Calu3 (cell line): Measurements from ENCODE around the gene RAPGEF5. TPM values are rescaled to one million over a fixed set of nuclear protein-coding genes. Genes with fewer than 3 reads are reported as not detected.

ENCODE experiments used
- BruUV-seq: library from RNA; stranded (reverse); fragments of 400-500 nt; replicated peaks from 2 replicates; lab custom pipeline; 2021; lab: Mats Ljungman, UMichigan
- CTCF ChIA-PET: fragments of 300-600 bp; sonication (Branson Sonifier 250); formaldehyde crosslinking; loops from one replicate; lab custom pipeline; 2022; ENCODE audit warnings: antibody characterized with exemption; lab: Charles Lee
- DNase-seq: peaks from one replicate; pipeline ENCODE4 v3.0.0; 2022
- H3K27ac Mint-ChIP-seq: one replicate; pipeline ENCODE4 v1.8.0; 2022; ENCODE audit warnings: mixed read lengths; ENCODE audit not compliant: unreplicated experiment
- H3K27me3 Mint-ChIP-seq: one replicate; pipeline ENCODE4 v1.8.0; 2022; ENCODE audit warnings: mixed read lengths; ENCODE audit not compliant: unreplicated experiment
- H3K36me3 Mint-ChIP-seq: one replicate; pipeline ENCODE4 v1.8.0; 2022; ENCODE audit warnings: mild to moderate bottlenecking, moderate library complexity, mixed read lengths; ENCODE audit not compliant: insufficient read depth, unreplicated experiment
- H3K4me1 Mint-ChIP-seq: one replicate; pipeline ENCODE4 v1.8.0; 2022; ENCODE audit warnings: mild to moderate bottlenecking, low read depth, mixed read lengths; ENCODE audit not compliant: unreplicated experiment
- H3K4me3 Mint-ChIP-seq: one replicate; pipeline ENCODE4 v1.8.0; 2022; ENCODE audit warnings: mild to moderate bottlenecking, low read depth, moderate library complexity, mixed read lengths; ENCODE audit not compliant: unreplicated experiment
- H3K9me3 Mint-ChIP-seq: one replicate; pipeline ENCODE4 v1.8.0; 2022; ENCODE audit warnings: low read depth, mixed read lengths; ENCODE audit not compliant: unreplicated experiment
- CTCF ChIP-seq: fragments of 200-600 bp; IDR thresholded peaks from one replicate; pipeline ENCODE4 v1.8.0; 2022; ENCODE audit warnings: antibody characterized with exemption; ENCODE audit not compliant: unreplicated experiment
- intact Hi-C: fragments of 100-400 bp; cut with micrococcal nuclease; formaldehyde crosslinking; loops from one replicate; pipeline ENCODE4 v1.10.0; 2022; ENCODE audit not compliant: unreplicated experiment
- total RNA-seq: library from RNA; stranded (reverse); gene quantifications from 2 replicates; pipeline ENCODE4 v1.2.3, GENCODE V29; 2022

The RAPGEF5 gene
- total RNA-seq, 1 experiment from 2014 or later = 108 TPM

- DNase-seq = no peak
- intact Hi-C loops = no loop called here
- no peak for TF ChIP-seq CTCF
- Mint-ChIP-seq H3K27me3 (no peaks in the 10 kb centered on the region), H3K4me3 (no peak overlapping the region), H3K27ac (no peak overlapping the region), H3K9me3 (no peaks in the 10 kb centered on the region), H3K4me1 (no peaks in the 10 kb centered on the region), H3K36me3 (peaks cover 28% of the 10 kb centered on the region)
- CTCF ChIA-PET = no interaction called here
- no TSS peak for BruUV-seq
Measured at GRCh38 chr7:22147868-22148267, 209.1 kb downstream of the RAPGEF5 start.

DNA sequence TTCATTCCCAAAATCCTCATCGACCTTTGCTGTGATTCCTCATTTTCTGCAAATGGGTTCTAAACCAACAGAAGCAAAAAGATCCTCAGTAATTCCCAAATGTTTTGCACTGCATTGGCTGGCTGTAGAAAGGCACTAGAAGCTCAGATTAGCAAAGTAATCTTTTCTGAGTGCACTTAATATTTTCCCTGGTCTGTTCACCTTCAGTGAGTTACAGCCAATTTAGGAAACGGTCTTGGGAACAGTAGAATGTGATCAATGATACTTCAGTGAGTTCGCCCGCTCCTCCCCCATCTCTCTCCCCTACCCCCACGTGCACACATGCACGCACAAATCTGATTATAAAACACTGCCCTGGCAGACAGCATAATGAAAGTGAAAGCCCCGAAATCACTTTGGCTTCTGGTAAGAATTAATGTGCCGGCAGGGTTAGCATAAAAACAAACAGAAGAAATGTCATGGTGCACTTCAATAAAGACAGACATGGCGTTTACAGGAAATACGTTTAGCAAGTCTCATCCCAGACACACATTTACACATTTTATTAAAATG lies 209.9 kb downstream of the RAPGEF5 start:
- Mint-ChIP-seq H3K27me3 (no peaks in the 10 kb centered on the region), H3K4me3 (no peak overlapping the region), H3K27ac (no peak overlapping the region), H3K36me3 (peaks cover 29% of the 10 kb centered on the region), H3K9me3 (no peaks in the 10 kb centered on the region), H3K4me1 (no peaks in the 10 kb centered on the region)
- intact Hi-C loops = no loop called here
- DNase-seq = no peak
- TF ChIP-seq CTCF = no peak
- CTCF ChIA-PET = no interaction called here
- BruUV-seq = no TSS peak

GRCh38 chr7:22144950-22145349 lies 212.0 kb downstream of the RAPGEF5 start:
- intact Hi-C loops = no loop called here
- DNase-seq = no peak
- Mint-ChIP-seq H3K9me3 (no peaks in the 10 kb centered on the region), H3K36me3 (peaks cover 33% of the 10 kb centered on the region), H3K27ac (no peak overlapping the region), H3K4me1 (no peaks in the 10 kb centered on the region), H3K27me3 (no peaks in the 10 kb centered on the region), H3K4me3 (no peak overlapping the region)
- TF ChIP-seq CTCF = no peak
- BruUV-seq = no TSS peak
- CTCF ChIA-PET = interaction anchor here (0.6 kb wide), 1 partner anchor 124 kb away, joined by 3 read pairs; no protein-coding TSS in a partner anchor

DNA sequence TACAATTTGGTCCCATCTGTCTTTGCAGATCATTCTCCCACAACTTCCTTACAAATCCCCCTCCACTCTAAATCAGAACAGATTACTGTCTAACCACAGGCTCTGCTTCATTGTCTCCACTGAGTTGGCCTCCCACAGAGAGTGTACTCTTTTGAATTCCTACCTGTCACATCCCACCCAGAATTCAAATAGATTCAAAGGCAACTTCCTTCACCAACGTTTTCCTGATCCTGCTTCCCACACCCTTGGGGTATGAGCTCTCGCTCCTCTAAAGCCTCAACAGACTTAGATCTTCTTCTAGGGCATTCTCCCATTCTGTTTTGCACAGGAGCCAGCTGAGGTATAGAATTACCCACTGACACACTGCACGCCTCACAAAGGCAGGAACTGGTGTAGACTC lies 213.5 kb downstream of the RAPGEF5 start:
- CTCF ChIA-PET = no interaction called here
- H3K27ac Mint-ChIP-seq = peak overlapping the region; percentile 18
- no peaks in the 10 kb centered on the region for H3K27me3 Mint-ChIP-seq
- BruUV-seq = no TSS peak
- TF ChIP-seq CTCF = no peak
- intact Hi-C loops = no loop called here
- H3K4me1 Mint-ChIP-seq = no peaks in the 10 kb centered on the region
- H3K4me3 Mint-ChIP-seq = no peak overlapping the region
- peaks cover 41% of the 10 kb centered on the region for H3K36me3 Mint-ChIP-seq
- no peak for DNase-seq
- H3K9me3 Mint-ChIP-seq = no peaks in the 10 kb centered on the region
